Measurements from ENCODE around the gene MMP28.

The MMP28 gene

DNA sequence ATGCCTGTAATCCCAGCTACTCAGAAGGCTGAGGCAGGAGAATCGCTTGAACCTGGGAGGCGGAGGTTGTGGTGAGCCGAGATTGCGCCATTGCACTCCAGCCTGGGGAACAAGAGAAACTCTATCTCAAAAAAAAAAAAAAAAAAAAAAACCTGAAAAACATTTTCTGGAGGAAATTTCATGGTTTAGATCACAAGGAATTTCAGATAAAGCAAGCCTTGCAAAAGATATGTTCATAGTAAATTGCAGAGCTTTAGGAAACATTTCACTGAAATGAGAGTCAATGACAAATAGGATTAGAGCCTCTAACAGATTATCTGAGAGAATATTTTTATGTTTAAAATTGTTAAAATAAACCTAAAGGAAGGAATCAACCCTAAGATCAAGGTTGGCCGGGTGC is 17.0 kb upstream of the MMP28 start:
- Histone ChIP-seq H3K4me1 (ENCODE audit: control insufficient read depth, insufficient read depth, low read length) (peaks cover 23% of the 10 kb centered on the region), H3K4me3 (ENCODE audit: low read depth, low read length) (no peak overlapping the region), H3K27ac (ENCODE audit: low read depth, low read length) (no peak overlapping the region), H3K36me3 (ENCODE audit: control insufficient read depth, insufficient read depth, low read length) (peaks cover 37% of the 10 kb centered on the region), H3K9ac (ENCODE audit: low read length) (no peak overlapping the region), H3K9me3 (ENCODE audit: control insufficient read depth, insufficient read depth, low read depth, low read length) (no peaks in the 10 kb centered on the region), H3K27me3 (ENCODE audit: control insufficient read depth, insufficient read depth, low read length) (no peaks in the 10 kb centered on the region)

DNA sequence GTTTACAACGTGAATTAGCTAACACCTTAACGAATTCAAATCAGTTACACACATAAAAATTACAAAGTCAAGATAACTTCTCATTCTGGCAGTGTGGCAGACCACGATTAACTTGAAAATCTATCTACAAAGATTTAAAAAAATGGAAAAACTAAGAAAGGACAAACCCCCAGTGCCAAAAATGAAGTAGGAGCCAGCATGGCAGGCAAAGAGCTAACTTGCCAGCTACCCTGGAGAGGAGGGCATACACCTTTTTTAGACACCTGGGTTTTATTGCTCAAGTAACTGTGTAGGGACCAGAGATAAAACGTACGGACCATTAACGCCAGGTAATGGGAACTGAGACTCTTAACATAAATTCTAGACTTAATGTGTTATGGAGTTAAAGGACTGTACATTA is 16.3 kb upstream of the MMP28 start:
- Histone ChIP-seq H3K9ac (ENCODE audit: low read length) (no peak overlapping the region), H3K36me3 (ENCODE audit: control insufficient read depth, insufficient read depth, low read length) (peaks cover 30% of the 10 kb centered on the region), H3K4me1 (ENCODE audit: control insufficient read depth, insufficient read depth, low read length) (peaks cover 23% of the 10 kb centered on the region), H3K27me3 (ENCODE audit: control insufficient read depth, insufficient read depth, low read length) (no peaks in the 10 kb centered on the region), H3K27ac (ENCODE audit: low read depth, low read length) (no peak overlapping the region), H3K9me3 (ENCODE audit: control insufficient read depth, insufficient read depth, low read depth, low read length) (no peaks in the 10 kb centered on the region), H3K4me3 (ENCODE audit: low read depth, low read length) (peak overlapping the region; percentile 16; the same call in 1 of the 2 replicates)

DNA sequence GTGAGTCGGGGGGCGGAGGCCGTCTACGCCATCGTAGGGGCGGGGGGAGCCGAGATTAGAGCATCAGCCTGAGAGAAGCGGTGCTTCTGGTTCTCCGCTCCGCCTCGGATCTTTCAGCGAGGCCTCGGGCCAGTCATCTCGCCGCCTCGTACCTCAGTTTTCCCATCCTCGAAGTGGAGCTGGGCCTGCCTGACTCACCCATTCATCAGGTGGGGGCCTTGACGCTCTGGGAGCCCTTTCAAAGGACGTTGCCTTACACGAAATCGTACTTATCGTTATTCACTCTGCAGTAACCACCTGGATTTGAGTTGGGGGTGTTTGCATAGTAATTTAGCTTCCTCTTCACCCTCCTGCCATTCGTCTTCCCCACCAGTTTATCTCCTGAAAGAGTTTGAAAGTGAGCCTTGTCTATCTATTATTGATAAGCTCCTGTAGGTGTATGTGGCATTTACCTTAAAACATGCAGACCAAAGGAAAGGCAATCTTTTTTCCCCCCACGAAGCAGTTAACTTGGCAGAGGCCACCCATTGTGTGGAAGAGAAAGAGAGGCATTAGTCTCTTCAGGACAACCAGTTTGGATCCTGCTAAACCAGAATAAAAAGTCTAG is 14.5 kb upstream of the MMP28 start:
- Histone ChIP-seq H3K4me1 (ENCODE audit: control insufficient read depth, insufficient read depth, low read length) (peaks cover 23% of the 10 kb centered on the region), H3K9me3 (ENCODE audit: control insufficient read depth, insufficient read depth, low read depth, low read length) (no peaks in the 10 kb centered on the region), H3K27me3 (ENCODE audit: control insufficient read depth, insufficient read depth, low read length) (no peaks in the 10 kb centered on the region), H3K4me3 (ENCODE audit: low read depth, low read length) (peak overlapping the region; percentile 97), H3K36me3 (ENCODE audit: control insufficient read depth, insufficient read depth, low read length) (peaks cover 13% of the 10 kb centered on the region; the same call in 1 of the 2 replicates), H3K9ac (ENCODE audit: low read length) (peak overlapping the region; percentile 95), H3K27ac (ENCODE audit: low read depth, low read length) (peak overlapping the region; percentile 91)

DNA sequence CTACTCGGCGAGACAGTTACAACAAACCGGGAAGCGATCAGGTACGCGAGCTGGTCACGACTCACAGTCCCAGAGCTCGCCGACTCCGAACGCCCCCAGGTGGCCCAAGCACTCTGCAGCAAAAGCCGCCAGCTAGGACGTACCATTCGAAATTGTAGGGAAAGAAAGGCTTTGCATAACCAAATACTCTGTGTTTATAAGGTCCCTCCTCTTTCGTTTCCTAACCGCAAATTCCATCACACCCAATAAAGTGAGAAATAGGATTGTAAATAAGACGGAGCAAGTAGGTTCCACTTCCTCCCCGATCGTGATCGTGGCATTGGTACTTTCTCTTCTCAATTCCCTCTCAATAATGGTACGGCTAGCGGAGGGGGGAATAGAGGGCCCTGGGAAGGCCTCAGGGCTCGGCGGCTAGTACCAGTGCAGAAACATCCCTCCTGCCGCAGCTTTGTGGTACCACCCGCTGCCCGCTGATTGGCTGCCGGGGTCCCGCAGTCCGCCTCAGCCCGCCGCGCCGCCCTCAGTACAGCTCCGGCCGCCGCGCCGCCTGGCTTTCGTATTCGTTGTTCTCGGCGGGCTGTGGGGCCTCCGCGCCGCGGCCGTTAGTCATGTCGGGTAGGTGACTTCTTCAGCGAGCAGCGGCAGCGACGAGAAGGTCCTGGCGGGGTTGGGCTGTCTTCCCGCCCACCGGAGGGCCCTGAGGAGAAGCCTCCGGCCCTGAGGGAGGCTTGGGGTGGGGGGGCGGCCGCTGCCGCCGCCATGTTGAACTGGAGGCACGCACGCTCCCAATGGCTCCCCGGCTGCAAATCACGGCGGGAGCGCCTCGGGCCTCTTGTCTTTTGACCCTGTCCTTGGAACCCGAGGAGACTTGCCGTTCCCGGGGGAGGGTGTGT is 13.8 kb upstream of the MMP28 start, which contains the start of gene TAF15:
TAF15 (plus strand) TSS at position 523 of the 893 bp plus-strand sequence; CDS start at position 609, 86 bp downstream.
- H3K27ac ChIP-seq (ENCODE audit: low read depth, low read length) = peak within 1 kb of the TSS; percentile 91
- peaks cover 13% of the 10 kb centered on the region; the same call in 1 of the 2 replicates for H3K36me3 ChIP-seq (ENCODE audit: control insufficient read depth, insufficient read depth, low read length)
- no peaks in the 10 kb centered on the region for H3K27me3 ChIP-seq (ENCODE audit: control insufficient read depth, insufficient read depth, low read length)
- peaks cover 23% of the 10 kb centered on the region for H3K4me1 ChIP-seq (ENCODE audit: control insufficient read depth, insufficient read depth, low read length)
- H3K4me3 ChIP-seq (ENCODE audit: low read depth, low read length) = peak within 1 kb of the TSS; percentile 97
- H3K9ac ChIP-seq (ENCODE audit: low read length) = peak within 1 kb of the TSS; percentile 95
- H3K9me3 ChIP-seq (ENCODE audit: control insufficient read depth, insufficient read depth, low read depth, low read length) = no peaks in the 10 kb centered on the region

DNA sequence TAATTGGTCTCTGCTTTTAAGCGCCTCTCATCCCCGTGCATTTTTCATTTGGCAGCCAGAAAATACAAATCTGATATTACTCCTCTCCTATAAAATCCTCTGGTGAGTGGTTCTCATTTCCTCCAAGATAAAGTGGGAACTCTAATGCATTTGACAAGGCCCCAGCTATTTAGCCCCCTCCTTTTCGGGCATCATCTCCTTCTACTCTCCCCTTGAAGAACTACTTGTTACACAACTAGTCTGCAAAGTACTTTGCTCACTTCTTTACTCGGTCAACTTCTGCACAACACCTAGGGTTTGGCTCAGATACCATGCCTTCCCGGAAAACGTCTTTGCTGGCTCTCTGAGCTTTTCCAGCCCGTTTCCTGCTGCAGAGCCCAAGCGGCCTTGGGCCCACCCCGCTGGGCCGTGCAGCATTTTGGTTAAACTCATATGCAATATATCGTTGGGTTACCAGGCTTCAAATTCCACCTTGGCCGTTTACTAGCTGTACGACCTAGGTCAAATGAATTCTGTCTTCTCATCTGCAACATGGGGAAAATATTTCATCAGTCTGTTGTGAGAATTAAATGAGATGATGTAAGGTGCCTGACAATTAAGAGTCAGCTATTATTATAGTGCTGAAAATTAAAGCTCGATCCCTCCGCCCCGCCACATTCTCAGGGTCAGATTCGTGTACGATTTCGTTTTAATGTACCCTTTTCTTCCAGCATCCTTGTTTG is 13.0 kb upstream of the MMP28 start:
- H3K27me3 ChIP-seq (ENCODE audit: control insufficient read depth, insufficient read depth, low read length) = no peaks in the 10 kb centered on the region

DNA sequence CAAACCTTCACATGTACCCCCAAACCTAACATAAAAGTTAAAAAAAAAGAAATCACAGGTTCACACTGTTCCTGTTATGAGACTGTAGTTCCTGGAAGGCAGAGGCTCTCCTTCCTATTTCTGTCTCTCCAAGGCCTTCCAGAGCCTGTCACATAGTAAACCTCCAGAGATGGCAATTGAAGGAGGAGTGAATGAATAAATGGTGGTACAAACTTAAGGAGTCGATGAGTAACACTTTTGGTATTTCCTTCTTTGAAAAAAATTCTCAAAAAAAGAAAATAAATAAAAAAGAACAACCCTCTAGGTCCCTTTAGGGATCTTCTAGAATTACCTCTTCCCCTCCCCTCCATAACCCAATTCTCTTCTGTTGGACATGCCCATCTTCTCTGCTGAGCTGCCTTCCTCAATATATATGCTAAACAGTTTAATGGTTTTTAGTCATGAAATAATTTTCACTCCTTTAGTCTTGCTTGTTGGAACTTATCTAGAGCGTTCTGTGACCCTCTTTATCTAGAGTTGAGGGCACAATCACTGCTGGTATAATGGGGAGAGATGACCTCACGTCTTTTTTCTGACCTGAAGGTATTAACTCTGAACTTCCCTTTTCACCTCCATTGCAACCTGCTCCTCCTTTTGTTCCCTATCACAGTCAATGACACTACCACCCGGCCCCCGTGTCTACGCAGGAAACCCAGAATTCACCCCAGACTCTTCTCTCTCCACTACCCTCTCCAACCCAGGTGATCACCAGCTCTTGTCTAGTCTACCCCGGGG is 12.1 kb upstream of the MMP28 start:
- peaks cover 23% of the 10 kb centered on the region for H3K4me1 ChIP-seq (ENCODE audit: control insufficient read depth, insufficient read depth, low read length)
- no peaks in the 10 kb centered on the region for H3K27me3 ChIP-seq (ENCODE audit: control insufficient read depth, insufficient read depth, low read length)
- H3K9me3 ChIP-seq (ENCODE audit: control insufficient read depth, insufficient read depth, low read depth, low read length) = no peaks in the 10 kb centered on the region
- H3K36me3 ChIP-seq (ENCODE audit: control insufficient read depth, insufficient read depth, low read length) = peaks cover 6% of the 10 kb centered on the region; the same call in 1 of the 2 replicates
- H3K9ac ChIP-seq (ENCODE audit: low read length) = no peak overlapping the region
- H3K4me3 ChIP-seq (ENCODE audit: low read depth, low read length) = no peak overlapping the region
- no peak overlapping the region for H3K27ac ChIP-seq (ENCODE audit: low read depth, low read length)

More for the DNA sequence above, 13.0 kb upstream of the MMP28 start:
- H3K9me3 ChIP-seq (ENCODE audit: control insufficient read depth, insufficient read depth, low read depth, low read length) = no peaks in the 10 kb centered on the region
- peaks cover 13% of the 10 kb centered on the region; the same call in 1 of the 2 replicates for H3K36me3 ChIP-seq (ENCODE audit: control insufficient read depth, insufficient read depth, low read length)
- H3K4me3 ChIP-seq (ENCODE audit: low read depth, low read length) = peak overlapping the region; percentile 97
- peaks cover 23% of the 10 kb centered on the region for H3K4me1 ChIP-seq (ENCODE audit: control insufficient read depth, insufficient read depth, low read length)
- peak overlapping the region; percentile 91 for H3K27ac ChIP-seq (ENCODE audit: low read depth, low read length)
- peak overlapping the region; percentile 95 for H3K9ac ChIP-seq (ENCODE audit: low read length)

DNA sequence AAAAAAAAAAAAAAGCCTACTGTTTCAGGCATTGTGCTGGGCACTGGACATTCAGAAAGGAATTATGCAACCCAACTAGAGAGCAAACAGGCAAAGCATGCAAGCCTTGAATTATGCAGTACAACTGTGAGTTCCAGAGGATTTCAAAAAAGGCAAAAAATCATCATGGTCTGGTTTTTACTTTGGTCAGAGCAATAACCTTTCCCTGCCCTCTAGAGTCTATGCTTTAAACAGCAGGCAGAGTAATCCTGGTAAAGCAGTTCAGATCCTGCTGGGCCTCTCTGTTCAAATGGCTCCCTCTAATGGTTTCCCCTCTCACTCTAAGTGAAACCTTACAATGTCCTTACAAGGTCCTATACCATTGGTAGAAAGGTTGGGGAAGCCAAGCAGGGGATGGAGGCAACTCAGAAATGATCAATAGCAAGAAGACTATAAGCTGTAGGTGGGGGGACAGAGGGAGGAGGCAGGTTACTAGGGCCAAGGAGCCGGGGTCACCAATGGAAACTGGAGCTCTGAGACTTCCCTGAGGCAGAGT is 9.3 kb upstream of the MMP28 start:
- H3K9ac ChIP-seq (ENCODE audit: low read length) = no peak overlapping the region
- peaks cover 13% of the 10 kb centered on the region; the same call in 1 of the 2 replicates for H3K4me1 ChIP-seq (ENCODE audit: control insufficient read depth, insufficient read depth, low read length)
- peaks cover 4% of the 10 kb centered on the region; the same call in 1 of the 2 replicates for H3K27me3 ChIP-seq (ENCODE audit: control insufficient read depth, insufficient read depth, low read length)
- no peaks in the 10 kb centered on the region for H3K36me3 ChIP-seq (ENCODE audit: control insufficient read depth, insufficient read depth, low read length)
- H3K4me3 ChIP-seq (ENCODE audit: low read depth, low read length) = no peak overlapping the region
- no peaks in the 10 kb centered on the region for H3K9me3 ChIP-seq (ENCODE audit: control insufficient read depth, insufficient read depth, low read depth, low read length)
- no peak overlapping the region for H3K27ac ChIP-seq (ENCODE audit: low read depth, low read length)

DNA sequence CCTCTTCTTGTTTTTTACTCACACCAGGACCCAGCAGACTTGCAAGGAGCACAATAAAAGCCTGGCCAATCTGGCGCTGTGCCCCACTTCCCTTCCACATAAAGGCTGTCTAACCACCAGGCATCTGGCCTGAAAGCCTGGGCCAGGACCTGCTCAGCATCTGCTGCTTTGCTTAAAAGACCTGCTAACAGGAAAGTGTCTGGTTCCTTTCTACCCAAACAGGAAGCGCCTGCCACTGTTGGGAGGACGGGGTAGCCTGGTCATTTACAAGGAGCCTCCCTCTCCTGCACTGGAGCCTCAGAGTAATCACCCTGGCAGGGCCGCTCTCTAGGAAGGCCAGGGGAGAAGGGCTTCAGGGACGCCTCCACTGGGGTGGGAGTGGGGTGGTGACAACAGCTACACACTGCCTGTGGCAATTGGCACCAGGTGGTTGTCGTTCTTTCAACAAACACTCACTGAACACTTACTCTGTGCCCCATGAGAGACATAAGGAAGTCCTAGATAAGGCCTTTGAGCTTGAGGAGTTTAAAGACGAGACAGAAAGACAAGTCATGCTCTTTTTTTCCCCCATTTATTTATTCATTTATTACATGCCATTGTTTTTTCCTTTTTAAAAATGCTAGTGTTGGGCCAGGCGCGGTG is 6.3 kb upstream of the MMP28 start:
- H3K36me3 ChIP-seq (ENCODE audit: control insufficient read depth, insufficient read depth, low read length) = no peaks in the 10 kb centered on the region
- H3K9me3 ChIP-seq (ENCODE audit: control insufficient read depth, insufficient read depth, low read depth, low read length) = no peaks in the 10 kb centered on the region
- H3K4me1 ChIP-seq (ENCODE audit: control insufficient read depth, insufficient read depth, low read length) = peaks cover 2% of the 10 kb centered on the region; the same call in 1 of the 2 replicates
- H3K27ac ChIP-seq (ENCODE audit: low read depth, low read length) = no peak overlapping the region
- H3K4me3 ChIP-seq (ENCODE audit: low read depth, low read length) = no peak overlapping the region
- peaks cover 29% of the 10 kb centered on the region for H3K27me3 ChIP-seq (ENCODE audit: control insufficient read depth, insufficient read depth, low read length)
- no peak overlapping the region for H3K9ac ChIP-seq (ENCODE audit: low read length)

DNA sequence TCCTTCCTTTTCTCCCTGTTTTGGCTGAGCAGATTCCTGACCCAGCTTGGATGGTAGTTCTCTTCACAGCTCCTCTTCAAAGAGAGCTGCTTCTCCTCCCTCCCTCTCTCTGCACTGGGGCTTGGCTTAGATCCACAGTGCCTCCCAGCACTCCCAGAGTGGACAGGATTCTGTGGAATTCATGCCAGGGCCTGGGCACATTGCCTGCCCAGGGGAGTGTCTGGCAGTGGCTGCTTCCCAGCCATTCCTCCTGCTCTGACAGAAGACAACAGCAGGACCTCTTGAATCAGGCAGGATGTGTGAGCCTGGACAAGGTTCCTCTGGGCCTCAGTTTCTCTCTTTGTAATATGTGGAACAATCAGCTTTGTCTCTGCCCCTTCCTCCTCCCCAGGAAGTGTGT is 4.5 kb upstream of the MMP28 start:
- no peaks in the 10 kb centered on the region for H3K36me3 ChIP-seq (ENCODE audit: control insufficient read depth, insufficient read depth, low read length)
- peaks cover 2% of the 10 kb centered on the region; the same call in 1 of the 2 replicates for H3K4me1 ChIP-seq (ENCODE audit: control insufficient read depth, insufficient read depth, low read length)
- no peaks in the 10 kb centered on the region for H3K9me3 ChIP-seq (ENCODE audit: control insufficient read depth, insufficient read depth, low read depth, low read length)
- H3K4me3 ChIP-seq (ENCODE audit: low read depth, low read length) = no peak overlapping the region
- no peak overlapping the region for H3K27ac ChIP-seq (ENCODE audit: low read depth, low read length)
- H3K27me3 ChIP-seq (ENCODE audit: control insufficient read depth, insufficient read depth, low read length) = peaks cover 46% of the 10 kb centered on the region
- H3K9ac ChIP-seq (ENCODE audit: low read length) = no peak overlapping the region

DNA sequence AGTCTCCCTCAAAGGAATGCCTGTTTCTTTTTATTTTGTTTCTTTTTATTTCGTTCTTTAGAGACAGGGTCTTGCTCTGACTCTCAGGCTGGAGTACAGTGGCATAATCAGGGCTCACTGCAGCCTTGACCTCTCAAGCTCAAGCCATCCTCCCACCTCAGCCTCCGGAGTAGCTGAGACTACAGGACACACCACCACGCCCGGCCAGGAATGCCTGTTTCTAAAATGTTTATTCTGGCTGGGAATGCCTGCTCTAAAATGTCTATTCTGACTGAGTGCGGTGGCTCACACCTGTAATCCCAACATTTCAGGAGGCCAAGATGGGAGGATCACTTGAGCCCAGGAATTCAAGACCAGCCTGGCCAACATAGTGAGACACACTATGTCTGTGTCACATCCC is 2.5 kb upstream of the MMP28 start:
- Histone ChIP-seq H3K4me1 (ENCODE audit: control insufficient read depth, insufficient read depth, low read length) (peaks cover 6% of the 10 kb centered on the region; the same call in 1 of the 2 replicates), H3K27ac (ENCODE audit: low read depth, low read length) (no peak overlapping the region)

More for the DNA sequence above, 2.5 kb upstream of the MMP28 start:
- H3K9ac ChIP-seq (ENCODE audit: low read length) = no peak overlapping the region
- no peaks in the 10 kb centered on the region for H3K9me3 ChIP-seq (ENCODE audit: control insufficient read depth, insufficient read depth, low read depth, low read length)
- no peak overlapping the region for H3K4me3 ChIP-seq (ENCODE audit: low read depth, low read length)
- H3K27me3 ChIP-seq (ENCODE audit: control insufficient read depth, insufficient read depth, low read length) = peaks cover 67% of the 10 kb centered on the region
- no peaks in the 10 kb centered on the region for H3K36me3 ChIP-seq (ENCODE audit: control insufficient read depth, insufficient read depth, low read length)

Data from HUES6 (cell line).